DMS53 treated with DMSO at 0.1 percent for 48 hours (cell line): ENCODE results near the gene CLCN5.

Experiments used
- DNase-seq: peaks from one replicate; lab custom pipeline; 2025; ENCODE audit not compliant: unreplicated experiment; lab: John Stamatoyannopoulos, UW

Gene CLCN5

GRCh38 chrX:49922291-49923241 is at the start of gene CLCN5:
TSS of gene CLCN5 (plus strand) at chrX:49922596. CDS start at chrX:49925299, 2,703 bp downstream.
- DNase-seq, result peak; percentile 88

GRCh38 chrX:49876750-49877149 is 45.6 kb upstream of the CLCN5 start:
- peak; percentile 36 for DNase-seq

- peak; percentile 46 for DNase-seq
These were observed 44.8 kb upstream of the CLCN5 start for GRCh38 chrX:49877397-49878101.

- DNase-seq, result no peak
These were observed 44.1 kb upstream of the CLCN5 start for GRCh38 chrX:49878128-49878833.

GRCh38 chrX:49878834-49879655 is 43.4 kb upstream of the CLCN5 start, which contains the start of gene USP27X:
TSS of gene USP27X (plus strand) at chrX:49879484. CDS start at chrX:49880308, 824 bp downstream.
- peak; percentile 75 for DNase-seq

- DNase-seq, result no peak
These were observed 42.6 kb upstream of the CLCN5 start for GRCh38 chrX:49879656-49880277.

GRCh38 chrX:49880668-49881067 is 41.7 kb upstream of the CLCN5 start:
- DNase-seq, result no peak

GRCh38 chrX:49884290-49884862 is 38.0 kb upstream of the CLCN5 start:
- peak; percentile 32 for DNase-seq

- no peak for DNase-seq
These were observed 29.9 kb upstream of the CLCN5 start for GRCh38 chrX:49892542-49892941.

GRCh38 chrX:49896951-49897350 is 25.4 kb upstream of the CLCN5 start:
- DNase-seq, result no peak

- no peak for DNase-seq
These were observed 21.3 kb upstream of the CLCN5 start for GRCh38 chrX:49901048-49901447.

GRCh38 chrX:49910344-49910743 is 12.1 kb upstream of the CLCN5 start:
- peak; percentile 53 for DNase-seq

- DNase-seq, result no peak
These were observed 10.3 kb upstream of the CLCN5 start for GRCh38 chrX:49912086-49912485.

- no peak for DNase-seq
These were observed 9.5 kb upstream of the CLCN5 start for GRCh38 chrX:49912861-49913260.

- peak; percentile 27 for DNase-seq
These were observed 6.8 kb upstream of the CLCN5 start for GRCh38 chrX:49915361-49916222.

- no peak for DNase-seq
These were observed 2.8 kb upstream of the CLCN5 start for GRCh38 chrX:49919617-49920016.

GRCh38 chrX:49921109-49921508 is 1.3 kb upstream of the CLCN5 start:
- no peak for DNase-seq

GRCh38 chrX:49925176-49925575 is 2.8 kb downstream of the CLCN5 start:
- DNase-seq, result no peak

GRCh38 chrX:49930039-49930438 is 7.6 kb downstream of the CLCN5 start:
- no peak for DNase-seq
